Measurements from ENCODE around the gene MUSK. TPM values are rescaled to one million over a fixed set of nuclear protein-coding genes. Genes with fewer than 3 reads are reported as not detected.

MUSK gene
- total and polyA plus RNA-seq, 2 of the 8 experiments (the other 6 are each of a cell fraction or from before 2014, with no cell fraction given) = not detected

GRCh38 chr9:110623462-110624025 is 45.0 kb upstream of the MUSK start (continued):
- TF ChIP-seq, protein P1, sequence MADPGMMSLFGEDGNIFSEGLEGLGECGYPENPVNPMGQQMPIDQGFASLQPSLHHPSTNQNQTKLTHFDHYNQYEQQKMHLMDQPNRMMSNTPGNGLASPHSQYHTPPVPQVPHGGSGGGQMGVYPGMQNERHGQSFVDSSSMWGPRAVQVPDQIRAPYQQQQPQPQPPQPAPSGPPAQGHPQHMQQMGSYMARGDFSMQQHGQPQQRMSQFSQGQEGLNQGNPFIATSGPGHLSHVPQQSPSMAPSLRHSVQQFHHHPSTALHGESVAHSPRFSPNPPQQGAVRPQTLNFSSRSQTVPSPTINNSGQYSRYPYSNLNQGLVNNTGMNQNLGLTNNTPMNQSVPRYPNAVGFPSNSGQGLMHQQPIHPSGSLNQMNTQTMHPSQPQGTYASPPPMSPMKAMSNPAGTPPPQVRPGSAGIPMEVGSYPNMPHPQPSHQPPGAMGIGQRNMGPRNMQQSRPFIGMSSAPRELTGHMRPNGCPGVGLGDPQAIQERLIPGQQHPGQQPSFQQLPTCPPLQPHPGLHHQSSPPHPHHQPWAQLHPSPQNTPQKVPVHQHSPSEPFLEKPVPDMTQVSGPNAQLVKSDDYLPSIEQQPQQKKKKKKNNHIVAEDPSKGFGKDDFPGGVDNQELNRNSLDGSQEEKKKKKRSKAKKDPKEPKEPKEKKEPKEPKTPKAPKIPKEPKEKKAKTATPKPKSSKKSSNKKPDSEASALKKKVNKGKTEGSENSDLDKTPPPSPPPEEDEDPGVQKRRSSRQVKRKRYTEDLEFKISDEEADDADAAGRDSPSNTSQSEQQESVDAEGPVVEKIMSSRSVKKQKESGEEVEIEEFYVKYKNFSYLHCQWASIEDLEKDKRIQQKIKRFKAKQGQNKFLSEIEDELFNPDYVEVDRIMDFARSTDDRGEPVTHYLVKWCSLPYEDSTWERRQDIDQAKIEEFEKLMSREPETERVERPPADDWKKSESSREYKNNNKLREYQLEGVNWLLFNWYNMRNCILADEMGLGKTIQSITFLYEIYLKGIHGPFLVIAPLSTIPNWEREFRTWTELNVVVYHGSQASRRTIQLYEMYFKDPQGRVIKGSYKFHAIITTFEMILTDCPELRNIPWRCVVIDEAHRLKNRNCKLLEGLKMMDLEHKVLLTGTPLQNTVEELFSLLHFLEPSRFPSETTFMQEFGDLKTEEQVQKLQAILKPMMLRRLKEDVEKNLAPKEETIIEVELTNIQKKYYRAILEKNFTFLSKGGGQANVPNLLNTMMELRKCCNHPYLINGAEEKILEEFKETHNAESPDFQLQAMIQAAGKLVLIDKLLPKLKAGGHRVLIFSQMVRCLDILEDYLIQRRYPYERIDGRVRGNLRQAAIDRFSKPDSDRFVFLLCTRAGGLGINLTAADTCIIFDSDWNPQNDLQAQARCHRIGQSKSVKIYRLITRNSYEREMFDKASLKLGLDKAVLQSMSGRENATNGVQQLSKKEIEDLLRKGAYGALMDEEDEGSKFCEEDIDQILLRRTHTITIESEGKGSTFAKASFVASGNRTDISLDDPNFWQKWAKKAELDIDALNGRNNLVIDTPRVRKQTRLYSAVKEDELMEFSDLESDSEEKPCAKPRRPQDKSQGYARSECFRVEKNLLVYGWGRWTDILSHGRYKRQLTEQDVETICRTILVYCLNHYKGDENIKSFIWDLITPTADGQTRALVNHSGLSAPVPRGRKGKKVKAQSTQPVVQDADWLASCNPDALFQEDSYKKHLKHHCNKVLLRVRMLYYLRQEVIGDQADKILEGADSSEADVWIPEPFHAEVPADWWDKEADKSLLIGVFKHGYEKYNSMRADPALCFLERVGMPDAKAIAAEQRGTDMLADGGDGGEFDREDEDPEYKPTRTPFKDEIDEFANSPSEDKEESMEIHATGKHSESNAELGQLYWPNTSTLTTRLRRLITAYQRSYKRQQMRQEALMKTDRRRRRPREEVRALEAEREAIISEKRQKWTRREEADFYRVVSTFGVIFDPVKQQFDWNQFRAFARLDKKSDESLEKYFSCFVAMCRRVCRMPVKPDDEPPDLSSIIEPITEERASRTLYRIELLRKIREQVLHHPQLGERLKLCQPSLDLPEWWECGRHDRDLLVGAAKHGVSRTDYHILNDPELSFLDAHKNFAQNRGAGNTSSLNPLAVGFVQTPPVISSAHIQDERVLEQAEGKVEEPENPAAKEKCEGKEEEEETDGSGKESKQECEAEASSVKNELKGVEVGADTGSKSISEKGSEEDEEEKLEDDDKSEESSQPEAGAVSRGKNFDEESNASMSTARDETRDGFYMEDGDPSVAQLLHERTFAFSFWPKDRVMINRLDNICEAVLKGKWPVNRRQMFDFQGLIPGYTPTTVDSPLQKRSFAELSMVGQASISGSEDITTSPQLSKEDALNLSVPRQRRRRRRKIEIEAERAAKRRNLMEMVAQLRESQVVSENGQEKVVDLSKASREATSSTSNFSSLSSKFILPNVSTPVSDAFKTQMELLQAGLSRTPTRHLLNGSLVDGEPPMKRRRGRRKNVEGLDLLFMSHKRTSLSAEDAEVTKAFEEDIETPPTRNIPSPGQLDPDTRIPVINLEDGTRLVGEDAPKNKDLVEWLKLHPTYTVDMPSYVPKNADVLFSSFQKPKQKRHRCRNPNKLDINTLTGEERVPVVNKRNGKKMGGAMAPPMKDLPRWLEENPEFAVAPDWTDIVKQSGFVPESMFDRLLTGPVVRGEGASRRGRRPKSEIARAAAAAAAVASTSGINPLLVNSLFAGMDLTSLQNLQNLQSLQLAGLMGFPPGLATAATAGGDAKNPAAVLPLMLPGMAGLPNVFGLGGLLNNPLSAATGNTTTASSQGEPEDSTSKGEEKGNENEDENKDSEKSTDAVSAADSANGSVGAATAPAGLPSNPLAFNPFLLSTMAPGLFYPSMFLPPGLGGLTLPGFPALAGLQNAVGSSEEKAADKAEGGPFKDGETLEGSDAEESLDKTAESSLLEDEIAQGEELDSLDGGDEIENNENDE (IDR thresholded peaks at IDR 0.05; ENCODE audit: insufficient replicate concordance, low read length) = no peak
